Stimulated activated CD8-positive, alpha-beta memory T cell treated with anti-CD3 and anti-CD28 coated beads, Interleukin-2, amount 100 ng/mL, for 48 hours (primary cell): ENCODE results near the gene SSPN.

ENCODE experiments used
- DNase-seq, 2 donors: peaks; one replicate each; pipeline ENCODE4 v3.0.0-alpha.2; 2020; ENCODE audit warnings: low read depth in 2 of 2

The SSPN gene

GRCh38 chr12:26285401-26285800, 90.0 kb downstream of the SSPN start:
- DNase-seq, result no peak

- DNase-seq, result no peak
These were observed 90.8 kb downstream of the SSPN start for GRCh38 chr12:26286186-26286585.

- no peak for DNase-seq
These were observed 92.5 kb downstream of the SSPN start for GRCh38 chr12:26287671-26288381.

- no peak for DNase-seq
These were observed 95.2 kb downstream of the SSPN start for GRCh38 chr12:26290565-26290964.

- DNase-seq, result no peak
These were observed 97.2 kb downstream of the SSPN start for GRCh38 chr12:26292596-26292995.

GRCh38 chr12:26293612-26294011, 98.2 kb downstream of the SSPN start:
- DNase-seq, result no peak

- DNase-seq, result no peak
These were observed 99.6 kb downstream of the SSPN start for GRCh38 chr12:26295001-26295400.

- no peak for DNase-seq
These were observed 102.2 kb downstream of the SSPN start for GRCh38 chr12:26297396-26298070.

GRCh38 chr12:26298785-26299621, 103.6 kb downstream of the SSPN start:
- no peak for DNase-seq

- no peak for DNase-seq
These were observed 104.4 kb downstream of the SSPN start for GRCh38 chr12:26299751-26300150.
